ENCODE measurements around the gene TEX264.
"Not testable (repeated sequence)": the region's sequence is repeated elsewhere in the genome, so short reads cannot be mapped to it uniquely, and the experiment has no call there.

The TEX264 gene

DNA sequence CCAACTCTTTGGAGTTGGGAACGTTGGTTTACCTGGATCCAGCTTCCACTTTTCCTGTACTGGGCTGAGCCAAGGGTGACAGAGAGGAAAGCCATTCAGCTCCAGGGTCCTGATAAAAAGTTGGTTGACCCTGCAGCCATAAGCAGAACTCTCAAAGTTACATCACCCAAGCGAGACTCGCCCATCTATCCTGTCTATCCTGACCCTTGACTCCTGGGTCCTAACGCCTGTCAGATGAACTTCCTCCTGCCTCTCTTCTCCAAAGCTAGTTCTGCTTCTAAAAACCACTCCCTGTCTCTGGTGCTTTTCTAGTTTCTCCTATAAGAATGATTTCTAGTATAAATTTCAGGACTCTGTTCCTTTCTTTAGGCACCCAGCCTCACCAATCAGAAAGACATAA is 71.9 kb downstream of the TEX264 start:
- H3K9me3 ChIP-seq (ENCODE audit: control insufficient read depth, insufficient read depth, low read depth, low read length); H3K27ac ChIP-seq (ENCODE audit: extremely low read depth, low read depth, low read length); POLR2A ChIA-PET; H3K36me3 ChIP-seq (ENCODE audit: control insufficient read depth in 2 of 2, insufficient read depth in 1 of 2, low read length in 2 of 2); H3K4me3 ChIP-seq (ENCODE audit: low read depth, low read length); CTCF ChIA-PET; H3K4me1 ChIP-seq (ENCODE audit: control insufficient read depth, insufficient read depth, low read length): not testable (repeated sequence)
- TF ChIP-seq, protein P1, sequence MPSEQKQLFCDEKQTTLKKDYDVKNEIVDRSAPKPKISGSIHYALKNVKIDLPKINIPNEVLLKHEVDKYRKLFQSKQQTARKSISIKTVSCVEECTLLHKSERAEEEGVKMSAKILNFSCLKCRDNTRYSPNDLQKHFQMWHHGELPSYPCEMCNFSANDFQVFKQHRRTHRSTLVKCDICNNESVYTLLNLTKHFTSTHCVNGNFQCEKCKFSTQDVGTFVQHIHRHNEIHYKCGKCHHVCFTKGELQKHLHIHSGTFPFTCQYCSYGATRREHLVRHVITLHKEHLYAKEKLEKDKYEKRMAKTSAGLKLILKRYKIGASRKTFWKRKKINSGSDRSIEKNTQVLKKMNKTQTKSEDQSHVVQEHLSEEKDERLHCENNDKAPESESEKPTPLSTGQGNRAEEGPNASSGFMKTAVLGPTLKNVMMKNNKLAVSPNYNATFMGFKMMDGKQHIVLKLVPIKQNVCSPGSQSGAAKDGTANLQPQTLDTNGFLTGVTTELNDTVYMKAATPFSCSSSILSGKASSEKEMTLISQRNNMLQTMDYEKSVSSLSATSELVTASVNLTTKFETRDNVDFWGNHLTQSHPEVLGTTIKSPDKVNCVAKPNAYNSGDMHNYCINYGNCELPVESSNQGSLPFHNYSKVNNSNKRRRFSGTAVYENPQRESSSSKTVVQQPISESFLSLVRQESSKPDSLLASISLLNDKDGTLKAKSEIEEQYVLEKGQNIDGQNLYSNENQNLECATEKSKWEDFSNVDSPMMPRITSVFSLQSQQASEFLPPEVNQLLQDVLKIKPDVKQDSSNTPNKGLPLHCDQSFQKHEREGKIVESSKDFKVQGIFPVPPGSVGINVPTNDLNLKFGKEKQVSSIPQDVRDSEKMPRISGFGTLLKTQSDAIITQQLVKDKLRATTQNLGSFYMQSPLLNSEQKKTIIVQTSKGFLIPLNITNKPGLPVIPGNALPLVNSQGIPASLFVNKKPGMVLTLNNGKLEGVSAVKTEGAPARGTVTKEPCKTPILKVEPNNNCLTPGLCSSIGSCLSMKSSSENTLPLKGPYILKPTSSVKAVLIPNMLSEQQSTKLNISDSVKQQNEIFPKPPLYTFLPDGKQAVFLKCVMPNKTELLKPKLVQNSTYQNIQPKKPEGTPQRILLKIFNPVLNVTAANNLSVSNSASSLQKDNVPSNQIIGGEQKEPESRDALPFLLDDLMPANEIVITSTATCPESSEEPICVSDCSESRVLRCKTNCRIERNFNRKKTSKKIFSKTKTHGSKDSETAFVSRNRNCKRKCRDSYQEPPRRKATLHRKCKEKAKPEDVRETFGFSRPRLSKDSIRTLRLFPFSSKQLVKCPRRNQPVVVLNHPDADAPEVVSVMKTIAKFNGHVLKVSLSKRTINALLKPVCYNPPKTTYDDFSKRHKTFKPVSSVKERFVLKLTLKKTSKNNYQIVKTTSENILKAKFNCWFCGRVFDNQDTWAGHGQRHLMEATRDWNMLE (tag by site-specific recombination; conservative IDR thresholded peaks at IDR 0.05; ENCODE audit: low read depth) = peak; percentile 45; the same call in 1 of the 2 replicates

DNA sequence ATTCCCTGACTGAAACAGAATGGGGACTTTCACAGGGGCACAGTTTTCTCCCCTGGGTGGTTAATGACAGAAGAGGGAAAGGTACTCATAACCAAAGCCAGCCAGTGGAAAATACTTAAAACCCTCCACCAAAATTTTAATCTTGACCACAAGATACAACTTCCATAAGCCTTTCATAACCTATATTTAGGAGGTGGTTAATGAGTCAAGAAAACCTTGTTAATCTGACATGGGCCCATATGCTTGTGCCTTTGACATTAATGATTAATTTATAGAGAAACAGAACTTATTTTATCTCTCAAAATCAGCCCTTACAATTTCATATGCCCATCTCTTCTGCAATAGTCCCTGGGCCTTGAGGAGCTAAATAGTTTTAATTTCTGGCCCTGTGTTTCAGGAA is 76.8 kb downstream of the TEX264 start:
- TF ChIP-seq, protein P2, sequence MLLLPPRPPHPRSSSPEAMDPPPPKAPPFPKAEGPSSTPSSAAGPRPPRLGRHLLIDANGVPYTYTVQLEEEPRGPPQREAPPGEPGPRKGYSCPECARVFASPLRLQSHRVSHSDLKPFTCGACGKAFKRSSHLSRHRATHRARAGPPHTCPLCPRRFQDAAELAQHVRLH (tag by site-specific recombination; IDR thresholded peaks at IDR 0.05) = no peak
- TF ChIP-seq, protein P3, sequence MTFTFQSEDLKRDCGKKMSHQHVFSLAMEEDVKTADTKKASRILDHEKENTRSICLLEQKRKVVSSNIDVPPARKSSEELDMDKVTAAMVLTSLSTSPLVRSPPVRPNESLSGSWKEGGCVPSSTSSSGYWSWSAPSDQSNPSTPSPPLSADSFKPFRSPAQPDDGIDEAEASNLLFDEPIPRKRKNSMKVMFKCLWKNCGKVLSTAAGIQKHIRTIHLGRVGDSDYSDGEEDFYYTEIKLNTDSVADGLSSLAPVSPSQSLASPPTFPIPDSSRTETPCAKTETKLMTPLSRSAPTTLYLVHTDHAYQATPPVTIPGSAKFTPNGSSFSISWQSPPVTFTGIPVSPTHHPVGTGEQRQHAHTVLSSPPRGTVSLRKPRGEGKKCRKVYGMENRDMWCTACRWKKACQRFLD (tag by site-specific recombination; IDR thresholded peaks at IDR 0.05) = no peak
- no peak for TF ChIP-seq SP3 (tag by site-specific recombination; IDR thresholded peaks at IDR 0.05)
- no peak for TF ChIP-seq ZNF23 (tag by site-specific recombination; IDR thresholded peaks at IDR 0.05; ENCODE audit: borderline replicate concordance)
- TF ChIP-seq ZNF658 (tag by site-specific recombination; IDR thresholded peaks at IDR 0.05) = no peak
- TF ChIP-seq, protein P4, sequence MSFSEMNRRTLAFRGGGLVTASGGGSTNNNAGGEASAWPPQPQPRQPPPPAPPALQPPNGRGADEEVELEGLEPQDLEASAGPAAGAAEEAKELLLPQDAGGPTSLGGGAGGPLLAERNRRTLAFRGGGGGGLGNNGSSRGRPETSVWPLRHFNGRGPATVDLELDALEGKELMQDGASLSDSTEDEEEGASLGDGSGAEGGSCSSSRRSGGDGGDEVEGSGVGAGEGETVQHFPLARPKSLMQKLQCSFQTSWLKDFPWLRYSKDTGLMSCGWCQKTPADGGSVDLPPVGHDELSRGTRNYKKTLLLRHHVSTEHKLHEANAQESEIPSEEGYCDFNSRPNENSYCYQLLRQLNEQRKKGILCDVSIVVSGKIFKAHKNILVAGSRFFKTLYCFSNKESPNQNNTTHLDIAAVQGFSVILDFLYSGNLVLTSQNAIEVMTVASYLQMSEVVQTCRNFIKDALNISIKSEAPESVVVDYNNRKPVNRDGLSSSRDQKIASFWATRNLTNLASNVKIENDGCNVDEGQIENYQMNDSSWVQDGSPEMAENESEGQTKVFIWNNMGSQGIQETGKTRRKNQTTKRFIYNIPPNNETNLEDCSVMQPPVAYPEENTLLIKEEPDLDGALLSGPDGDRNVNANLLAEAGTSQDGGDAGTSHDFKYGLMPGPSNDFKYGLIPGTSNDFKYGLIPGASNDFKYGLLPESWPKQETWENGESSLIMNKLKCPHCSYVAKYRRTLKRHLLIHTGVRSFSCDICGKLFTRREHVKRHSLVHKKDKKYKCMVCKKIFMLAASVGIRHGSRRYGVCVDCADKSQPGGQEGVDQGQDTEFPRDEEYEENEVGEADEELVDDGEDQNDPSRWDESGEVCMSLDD (tag by site-specific recombination; IDR thresholded peaks at IDR 0.05) = no peak
- TF ChIP-seq MEIS1 (CRISPR knock-in tag; IDR thresholded peaks at IDR 0.05; ENCODE audit: borderline replicate concordance) = no peak
- TF ChIP-seq KLF1 (tag by site-specific recombination; IDR thresholded peaks at IDR 0.05) = no peak
- no peak for TF ChIP-seq ZNF48 (tag by site-specific recombination; IDR thresholded peaks at IDR 0.05)
- TF ChIP-seq, protein P5, sequence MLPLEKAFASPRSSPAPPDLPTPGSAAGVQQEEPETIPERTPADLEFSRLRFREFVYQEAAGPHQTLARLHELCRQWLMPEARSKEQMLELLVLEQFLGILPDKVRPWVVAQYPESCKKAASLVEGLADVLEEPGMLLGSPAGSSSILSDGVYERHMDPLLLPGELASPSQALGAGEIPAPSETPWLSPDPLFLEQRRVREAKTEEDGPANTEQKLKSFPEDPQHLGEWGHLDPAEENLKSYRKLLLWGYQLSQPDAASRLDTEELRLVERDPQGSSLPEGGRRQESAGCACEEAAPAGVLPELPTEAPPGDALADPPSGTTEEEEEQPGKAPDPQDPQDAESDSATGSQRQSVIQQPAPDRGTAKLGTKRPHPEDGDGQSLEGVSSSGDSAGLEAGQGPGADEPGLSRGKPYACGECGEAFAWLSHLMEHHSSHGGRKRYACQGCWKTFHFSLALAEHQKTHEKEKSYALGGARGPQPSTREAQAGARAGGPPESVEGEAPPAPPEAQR (tag by site-specific recombination; IDR thresholded peaks at IDR 0.05) = no peak
- no peak for TF ChIP-seq ZNF114 (tag by site-specific recombination; IDR thresholded peaks at IDR 0.05)
- no peak for TF ChIP-seq ZNF76 (tag by site-specific recombination; IDR thresholded peaks at IDR 0.05; ENCODE audit: borderline replicate concordance, low read depth)
- TF ChIP-seq BCL11B (tag by site-specific recombination; IDR thresholded peaks at IDR 0.05; ENCODE audit: low read depth) = no peak
- TF ChIP-seq, protein P6, sequence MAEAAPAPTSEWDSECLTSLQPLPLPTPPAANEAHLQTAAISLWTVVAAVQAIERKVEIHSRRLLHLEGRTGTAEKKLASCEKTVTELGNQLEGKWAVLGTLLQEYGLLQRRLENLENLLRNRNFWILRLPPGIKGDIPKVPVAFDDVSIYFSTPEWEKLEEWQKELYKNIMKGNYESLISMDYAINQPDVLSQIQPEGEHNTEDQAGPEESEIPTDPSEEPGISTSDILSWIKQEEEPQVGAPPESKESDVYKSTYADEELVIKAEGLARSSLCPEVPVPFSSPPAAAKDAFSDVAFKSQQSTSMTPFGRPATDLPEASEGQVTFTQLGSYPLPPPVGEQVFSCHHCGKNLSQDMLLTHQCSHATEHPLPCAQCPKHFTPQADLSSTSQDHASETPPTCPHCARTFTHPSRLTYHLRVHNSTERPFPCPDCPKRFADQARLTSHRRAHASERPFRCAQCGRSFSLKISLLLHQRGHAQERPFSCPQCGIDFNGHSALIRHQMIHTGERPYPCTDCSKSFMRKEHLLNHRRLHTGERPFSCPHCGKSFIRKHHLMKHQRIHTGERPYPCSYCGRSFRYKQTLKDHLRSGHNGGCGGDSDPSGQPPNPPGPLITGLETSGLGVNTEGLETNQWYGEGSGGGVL (tag by site-specific recombination; IDR thresholded peaks at IDR 0.05) = no peak
- no peak for TF ChIP-seq ZNF174 (tag by site-specific recombination; IDR thresholded peaks at IDR 0.05)
- no peak for TF ChIP-seq ZNF138 (tag by site-specific recombination; IDR thresholded peaks at IDR 0.05; ENCODE audit: borderline replicate concordance)
- H3K9me3 ChIP-seq (ENCODE audit: control insufficient read depth, insufficient read depth, low read depth, low read length) = no peaks in the 10 kb centered on the region
- ChIA-PET CTCF (no interaction called here), POLR2A (no interaction called here)
- H3K36me3 ChIP-seq (ENCODE audit: control insufficient read depth in 2 of 2, insufficient read depth in 1 of 2, low read length in 2 of 2) = no peaks in the 10 kb centered on the region
- no peak overlapping the region for H3K27ac ChIP-seq (ENCODE audit: extremely low read depth, low read depth, low read length)
- H3K4me3 ChIP-seq (ENCODE audit: low read depth, low read length) = no peak overlapping the region
- H3K4me1 ChIP-seq (ENCODE audit: control insufficient read depth, insufficient read depth, low read length) = no peaks in the 10 kb centered on the region
